MCF 10A (cell line): ENCODE results near the gene GREB1. TPM values are rescaled to one million over a fixed set of nuclear protein-coding genes. Genes with fewer than 3 reads are reported as not detected.

ENCODE experiments used
- BruUV-seq: library from RNA; stranded (reverse); fragments of 400-500 nt; replicated peaks from 2 replicates; lab custom pipeline; 2021; lab: Mats Ljungman, UMichigan
- CTCF ChIA-PET: fragments of 300-600 bp; sonication (Branson Sonifier 250); formaldehyde crosslinking; extraction: SDS; loops from one replicate; lab custom pipeline; 2021; ENCODE audit warnings: antibody characterized with exemption, inconsistent platforms; lab: Yijun Ruan, JAX
- POLR2A ChIA-PET: fragments of 300-600, 350-650 bp; sonication (Branson Sonifier 250); formaldehyde crosslinking; extraction: SDS; loops from one replicate; lab custom pipeline; 2020; ENCODE audit warnings: antibody characterized with exemption, inconsistent platforms; lab: Yijun Ruan, JAX
- DNase-seq: peaks from one replicate; pipeline ENCODE4 v3.0.0-alpha.2; 2018; ENCODE audit not compliant: unreplicated experiment
- H3K27ac Mint-ChIP-seq: one replicate; pipeline ENCODE4 v1.8.0; 2022; ENCODE audit warnings: mild to moderate bottlenecking, low read depth, mixed read lengths; ENCODE audit not compliant: unreplicated experiment
- H3K27me3 Mint-ChIP-seq: one replicate; pipeline ENCODE4 v1.8.0; 2022; ENCODE audit warnings: mixed read lengths; ENCODE audit not compliant: insufficient read depth, unreplicated experiment
- H3K36me3 Mint-ChIP-seq: one replicate; pipeline ENCODE4 v1.8.0; 2022; ENCODE audit warnings: mild to moderate bottlenecking, moderate library complexity, mixed read lengths; ENCODE audit not compliant: insufficient read depth, unreplicated experiment
- H3K4me1 Mint-ChIP-seq: one replicate; pipeline ENCODE4 v1.8.0; 2022; ENCODE audit warnings: mixed read lengths; ENCODE audit not compliant: insufficient read depth, unreplicated experiment
- H3K4me3 Mint-ChIP-seq: one replicate; pipeline ENCODE4 v1.8.0; 2022; ENCODE audit warnings: mild to moderate bottlenecking, moderate library complexity, mixed read lengths; ENCODE audit not compliant: unreplicated experiment
- H3K9me3 Mint-ChIP-seq: one replicate; pipeline ENCODE4 v1.8.0; 2022; ENCODE audit warnings: mixed read lengths; ENCODE audit not compliant: unreplicated experiment
- CTCF ChIP-seq: fragments of 200-600 bp; IDR thresholded peaks from one replicate; pipeline ENCODE4 v1.8.0; 2022; ENCODE audit warnings: antibody characterized with exemption, mild to moderate bottlenecking; ENCODE audit not compliant: unreplicated experiment
- intact Hi-C: fragments of 100-400 bp; cut with micrococcal nuclease; formaldehyde crosslinking; loops from 2 replicates; pipeline ENCODE4 v1.14.1; 2022
- total RNA-seq: library from RNA; stranded (reverse); gene quantifications from 2 replicates; pipeline ENCODE4 v1.2.3, GENCODE V29; 2022

GREB1 gene
- total RNA-seq, 1 experiment from 2014 or later: 1.7 TPM

- intact Hi-C loops: no loop called here
- H3K27ac Mint-ChIP-seq: no peak overlapping the region
- no peak for TF ChIP-seq CTCF
- no peaks in the 10 kb centered on the region for H3K27me3 Mint-ChIP-seq
- CTCF ChIA-PET: interaction anchor here (1.0 kb wide), 1 partner anchor 19 kb away, joined by 3 read pairs; no protein-coding TSS in a partner anchor
- no peaks in the 10 kb centered on the region for H3K36me3 Mint-ChIP-seq
- peaks cover 6% of the 10 kb centered on the region for H3K4me1 Mint-ChIP-seq
- H3K9me3 Mint-ChIP-seq: peaks cover 9% of the 10 kb centered on the region
- POLR2A ChIA-PET: no interaction called here
- DNase-seq: no peak
- no peak overlapping the region for H3K4me3 Mint-ChIP-seq
- BruUV-seq: no TSS peak
Measured at GRCh38 chr2:11661891-11662435, 128.1 kb downstream of the GREB1 start.

DNA sequence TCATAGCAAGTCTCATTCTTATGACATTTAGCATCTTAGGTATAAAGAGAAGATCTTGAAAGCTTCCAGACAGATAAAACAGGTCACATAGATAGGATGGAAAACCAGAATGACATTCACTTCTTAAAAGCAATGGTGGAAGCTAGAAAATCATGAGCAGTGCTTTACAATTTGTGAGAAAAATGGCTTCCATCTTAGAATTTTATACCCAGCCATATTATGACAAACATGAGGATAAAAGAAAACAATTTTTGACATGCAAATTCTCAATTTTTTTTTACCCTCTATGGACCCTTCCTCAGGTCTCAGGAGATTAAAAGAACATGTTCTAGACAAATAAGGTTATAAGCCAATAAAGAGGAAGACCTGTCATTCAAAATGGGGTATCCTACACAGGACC, 129.0 kb downstream of the GREB1 start:
- intact Hi-C loops: no loop called here
- H3K9me3 Mint-ChIP-seq: peaks cover 9% of the 10 kb centered on the region
- H3K4me1 Mint-ChIP-seq: peaks cover 11% of the 10 kb centered on the region
- H3K4me3 Mint-ChIP-seq: no peak overlapping the region
- H3K36me3 Mint-ChIP-seq: no peaks in the 10 kb centered on the region
- no peak for TF ChIP-seq CTCF
- H3K27me3 Mint-ChIP-seq: no peaks in the 10 kb centered on the region
- DNase-seq: no peak
- no peak overlapping the region for H3K27ac Mint-ChIP-seq
- POLR2A ChIA-PET: no interaction called here
- BruUV-seq: no TSS peak
- CTCF ChIA-PET: interaction anchor here (0.6 to 1.8 kb wide), 5 partner anchors 19 to 117 kb away, joined by 3 to 5 read pairs (median 3); no protein-coding TSS in a partner anchor

DNA sequence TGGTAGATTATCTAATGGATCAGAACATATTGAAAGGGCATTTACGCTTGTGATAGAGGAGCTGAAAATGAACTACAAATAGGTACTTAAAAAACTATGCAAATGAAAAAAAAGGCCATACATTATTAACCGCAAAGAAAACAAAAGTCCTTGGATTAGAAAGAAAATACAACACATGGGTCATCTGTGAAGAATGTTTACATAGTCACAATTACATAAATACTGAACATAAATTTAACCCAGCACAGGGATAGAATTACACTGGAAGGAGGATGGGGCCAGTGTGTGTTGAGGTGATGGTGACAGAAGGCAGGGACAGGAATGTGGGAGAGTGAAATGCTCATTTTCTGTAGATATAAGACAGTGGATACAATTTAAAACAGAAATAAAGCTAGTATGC, 129.6 kb downstream of the GREB1 start:
- intact Hi-C loops: no loop called here
- no peak overlapping the region for H3K4me3 Mint-ChIP-seq
- peak; percentile 51 for DNase-seq
- BruUV-seq: no TSS peak
- peaks cover 11% of the 10 kb centered on the region for H3K4me1 Mint-ChIP-seq
- ChIA-PET POLR2A (no interaction called here), CTCF (interaction anchor here (0.6 to 1.8 kb wide), 4 partner anchors 19 to 116 kb away, joined by 3 to 5 read pairs (median 4); no protein-coding TSS in a partner anchor)
- H3K27me3 Mint-ChIP-seq: no peaks in the 10 kb centered on the region
- peaks cover 9% of the 10 kb centered on the region for H3K9me3 Mint-ChIP-seq
- H3K27ac Mint-ChIP-seq: no peak overlapping the region
- no peaks in the 10 kb centered on the region for H3K36me3 Mint-ChIP-seq
- TF ChIP-seq CTCF: no peak

GRCh38 chr2:11665028-11665427, 131.2 kb downstream of the GREB1 start:
- Mint-ChIP-seq H3K36me3 (no peaks in the 10 kb centered on the region), H3K27me3 (no peaks in the 10 kb centered on the region), H3K4me1 (peaks cover 11% of the 10 kb centered on the region), H3K9me3 (peaks cover 9% of the 10 kb centered on the region), H3K27ac (no peak overlapping the region), H3K4me3 (no peak overlapping the region)
- ChIA-PET POLR2A (no interaction called here), CTCF (interaction anchor here (0.6 to 1.6 kb wide), 6 partner anchors 11 to 114 kb away, joined by 3 to 4 read pairs (median 3); no protein-coding TSS in a partner anchor)
- DNase-seq: no peak
- intact Hi-C loops: no loop called here
- no peak for TF ChIP-seq CTCF
- BruUV-seq: no TSS peak
